GM23248 (cell line): ENCODE data around the gene EPN3. TPM values are rescaled to one million over a fixed set of nuclear protein-coding genes. Genes with fewer than 3 reads are reported as not detected.

Source experiments
- DNase-seq: peaks from one replicate; pipeline ENCODE4 v3.0.0-alpha.2; 2015
- H2AFZ ChIP-seq: fragments of 200-600 bp; sonication (generic); 2 replicates; pipeline ENCODE4 v1.6.1; 2016; ENCODE audit warnings: antibody characterized with exemption
- H3F3A ChIP-seq: fragments of 200-600 bp; sonication (generic); 2 replicates; pipeline ENCODE4 v1.6.1; 2016; ENCODE audit warnings: mild to moderate bottlenecking, antibody characterized with exemption, mixed run types; ENCODE audit not compliant: insufficient read depth
- H3K27ac ChIP-seq: fragments of 200-600 bp; sonication (generic); 2 replicates; pipeline ENCODE4 v1.5.1; 2016; ENCODE audit warnings: mild to moderate bottlenecking
- H3K27me3 ChIP-seq: fragments of 200-600 bp; sonication (generic); replicated peaks from 2 replicates; pipeline ENCODE4 v1.6.1; 2016; ENCODE audit warnings: mild to moderate bottlenecking; ENCODE audit not compliant: insufficient read depth
- H3K36me3 ChIP-seq: fragments of 200-600 bp; sonication (generic); 2 replicates; pipeline ENCODE4 v1.6.1; 2016; ENCODE audit warnings: low read depth, mild to moderate bottlenecking
- H3K4me1 ChIP-seq: fragments of 200-600 bp; sonication (generic); 2 replicates; pipeline ENCODE4 v1.6.1; 2016; ENCODE audit warnings: mild to moderate bottlenecking; ENCODE audit not compliant: insufficient read depth
- H3K4me2 ChIP-seq: fragments of 200-600 bp; sonication (generic); one replicate; pipeline ENCODE4 v1.6.1; 2016; ENCODE audit warnings: mild to moderate bottlenecking; ENCODE audit not compliant: unreplicated experiment
- H3K4me3 ChIP-seq: fragments of 200-600 bp; sonication (generic); 2 replicates; pipeline ENCODE4 v1.5.1; 2016; ENCODE audit warnings: mild to moderate bottlenecking
- H3K79me2 ChIP-seq: fragments of 200-600 bp; sonication (generic); 2 replicates; pipeline ENCODE4 v1.6.1; 2016; ENCODE audit warnings: mild to moderate bottlenecking; ENCODE audit not compliant: insufficient read depth
- H3K9ac ChIP-seq: fragments of 200-600 bp; sonication (generic); 2 replicates; pipeline ENCODE4 v1.6.1; 2016; ENCODE audit warnings: mild to moderate bottlenecking
- H3K9me2 ChIP-seq: fragments of 200-600 bp; sonication (generic); 2 replicates; pipeline ENCODE4 v1.6.1; 2016; ENCODE audit warnings: mixed run types, mild to moderate bottlenecking, moderate library complexity; ENCODE audit not compliant: insufficient read depth
- H3K9me3 ChIP-seq: fragments of 200-600 bp; sonication (generic); one replicate; pipeline ENCODE4 v1.6.1; 2017; ENCODE audit warnings: low read depth
- H4K20me1 ChIP-seq: fragments of 200-600 bp; sonication (generic); 2 replicates; pipeline ENCODE4 v1.6.0; 2016; ENCODE audit not compliant: insufficient read depth
- EZH2 ChIP-seq: fragments of 200-600 bp; sonication (generic); IDR thresholded peaks from 2 replicates; pipeline ENCODE4 v1.6.1; 2018; ENCODE audit warnings: antibody characterized with exemption, mild to moderate bottlenecking; ENCODE audit not compliant: insufficient read depth, poor library complexity, severe bottlenecking
- EZH2phosphoT487 ChIP-seq: fragments of 200-600 bp; sonication (generic); IDR thresholded peaks from 2 replicates; pipeline ENCODE4 v1.6.1; 2018; ENCODE audit warnings: antibody characterized with exemption, moderate library complexity, mild to moderate bottlenecking, low read depth; ENCODE audit not compliant: insufficient read depth
- WGBS, 2 experiments: methylation state at CpG; one replicate each; pipeline ENCODE4 v1.1.6; 2015 to 2017; ENCODE audit warnings: low lambda C conversion rate in 2 of 2, low coverage in 1 of 2; ENCODE audit errors: missing lambda C conversion rate in 2 of 2; 5-methylcytosine and 5-hydroxymethylcytosine counted together
- in situ Hi-C: fragments of 300-500 bp; cut with MboI; formaldehyde crosslinking; loops from 2 replicates; pipeline ENCODE4 v1.15.0; 2020
- polyA plus RNA-seq: library from polyadenylated mRNA; unstranded; fragments of >200 nt; fragmentation: Nextera tagmentation; extraction: Ambion mirVana; gene quantifications from 2 replicates; pipeline ENCODE4 v1.2.1, GENCODE V29; 2016
- total RNA-seq: library from RNA; depleted of rRNA; stranded (reverse); fragments of >200 nt; shearing (Covaris generic); gene quantifications from 2 replicates; pipeline ENCODE4 v1.2.3, GENCODE V29; 2014

EPN3 gene
- total and polyA plus RNA-seq, 2 experiments from 2014 or later: not detected

DNA sequence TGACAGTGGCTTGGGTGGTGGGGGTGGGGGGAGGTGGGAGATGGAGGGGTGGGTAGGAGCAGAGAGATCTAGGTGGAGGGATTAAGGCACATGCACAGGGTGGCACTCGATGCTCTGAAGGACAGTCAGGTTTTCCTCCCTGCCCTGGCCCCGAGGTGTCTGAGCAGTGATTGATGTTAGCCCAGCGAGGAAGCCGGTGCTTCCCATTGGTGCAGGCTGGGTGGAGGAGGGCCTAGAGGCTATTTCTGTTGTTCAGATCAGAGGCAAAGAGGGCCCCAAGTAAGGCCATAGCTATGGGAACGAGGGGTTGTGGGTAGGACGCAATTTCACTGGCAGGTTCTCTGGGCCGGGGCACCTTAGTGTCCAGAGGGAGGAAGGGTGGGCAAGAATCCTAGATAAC is 51.1 kb downstream of the EPN3 start:
- Histone ChIP-seq H3K9me3 (no peaks in the 10 kb centered on the region), H3K27me3 (no peaks in the 10 kb centered on the region), H3K4me2 (no peak overlapping the region), H3K4me1 (no peaks in the 10 kb centered on the region), H3K4me3 (no peak overlapping the region), H3K9me2 (no peaks in the 10 kb centered on the region), H3F3A (no peaks in the 10 kb centered on the region), H3K79me2 (no peaks in the 10 kb centered on the region), H3K36me3 (no peaks in the 10 kb centered on the region), H2AFZ (no peak overlapping the region), H4K20me1 (no peaks in the 10 kb centered on the region), H3K27ac (no peak overlapping the region), H3K9ac (no peak overlapping the region)
- in situ Hi-C loops: loop anchor here (25.0 kb wide), 1 partner anchor 96 kb away; the partner anchor contains the start of gene RSAD1
- no peak for DNase-seq
- TF ChIP-seq EZH2phosphoT487 (no peak), EZH2 (no peak)
- 86 to 91% methylated on average over 5 to 7 of the region's 7 CpGs for WGBS, 2 experiments

GRCh38 chr17:50584116-50584515 is 51.6 kb downstream of the EPN3 start:
- Histone ChIP-seq H3K9ac (no peak overlapping the region), H3K4me3 (no peak overlapping the region), H3K9me3 (no peaks in the 10 kb centered on the region), H3K4me1 (no peaks in the 10 kb centered on the region), H3K9me2 (no peaks in the 10 kb centered on the region), H3K27ac (no peak overlapping the region), H3K4me2 (no peak overlapping the region), H4K20me1 (no peaks in the 10 kb centered on the region), H2AFZ (no peak overlapping the region), H3K36me3 (no peaks in the 10 kb centered on the region), H3K79me2 (no peaks in the 10 kb centered on the region), H3K27me3 (no peaks in the 10 kb centered on the region), H3F3A (no peaks in the 10 kb centered on the region)
- in situ Hi-C loops: loop anchor here (25.0 kb wide), 1 partner anchor 97 kb away; the partner anchor contains the start of gene RSAD1
- TF ChIP-seq EZH2: no peak
- TF ChIP-seq EZH2phosphoT487: no peak
- WGBS, 2 experiments: 69 to 74% methylated on average over 4 of the region's 4 CpGs
- DNase-seq: no peak

- DNase-seq: no peak
- no peak overlapping the region for H3K4me2 ChIP-seq
- H3K36me3 ChIP-seq: no peaks in the 10 kb centered on the region
- no peaks in the 10 kb centered on the region for H3K9me3 ChIP-seq
- no peak overlapping the region for H3K4me3 ChIP-seq
- TF ChIP-seq EZH2: no peak
- TF ChIP-seq EZH2phosphoT487: no peak
- H3K27me3 ChIP-seq: no peaks in the 10 kb centered on the region
- WGBS, 2 experiments: 85 to 86% methylated on average over 5 to 6 of the region's 6 CpGs
- no peaks in the 10 kb centered on the region for H3K9me2 ChIP-seq
- H4K20me1 ChIP-seq: no peaks in the 10 kb centered on the region
- H3K9ac ChIP-seq: no peak overlapping the region
- H3K4me1 ChIP-seq: no peaks in the 10 kb centered on the region
- no peaks in the 10 kb centered on the region for H3K79me2 ChIP-seq
- H3K27ac ChIP-seq: no peak overlapping the region
- no peak overlapping the region for H2AFZ ChIP-seq
- no peaks in the 10 kb centered on the region for H3F3A ChIP-seq
- in situ Hi-C loops: loop anchor here (25.0 kb wide), 1 partner anchor 97 kb away; the partner anchor contains the start of gene RSAD1
Observed at GRCh38 chr17:50584749-50585148, 52.2 kb downstream of the EPN3 start.

DNA sequence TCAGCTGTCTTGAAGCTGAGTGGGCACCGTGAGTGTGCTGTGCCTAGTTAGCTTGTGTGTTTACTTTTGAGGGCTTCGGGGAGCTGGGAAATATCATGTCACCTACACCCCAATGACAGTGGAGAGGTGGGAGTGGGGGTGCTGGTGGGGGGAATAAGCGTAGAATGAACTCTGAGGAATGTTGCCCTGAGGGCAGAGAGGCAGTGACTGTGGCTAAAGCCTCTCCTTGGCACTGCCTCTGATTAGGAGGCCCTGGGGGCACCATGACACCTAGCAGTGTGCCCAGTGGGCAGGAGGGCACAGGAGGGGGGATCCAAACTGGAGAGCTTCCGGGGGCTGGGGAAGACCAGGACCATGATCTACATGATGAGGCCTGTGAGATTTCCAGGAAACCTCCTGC is 52.8 kb downstream of the EPN3 start:
- no peak overlapping the region for H2AFZ ChIP-seq
- no peak overlapping the region for H3K4me3 ChIP-seq
- no peak overlapping the region for H3K4me2 ChIP-seq
- no peaks in the 10 kb centered on the region for H3K79me2 ChIP-seq
- H3K27ac ChIP-seq: no peak overlapping the region
- no peaks in the 10 kb centered on the region for H3K4me1 ChIP-seq
- no peaks in the 10 kb centered on the region for H3K9me3 ChIP-seq
- no peaks in the 10 kb centered on the region for H3K9me2 ChIP-seq
- TF ChIP-seq EZH2phosphoT487 (no peak), EZH2 (no peak)
- no peaks in the 10 kb centered on the region for H3K27me3 ChIP-seq
- WGBS, 2 experiments: 75 to 90% methylated on average over 3 to 4 of the region's 4 CpGs
- in situ Hi-C loops: loop anchor here (25.0 kb wide), 1 partner anchor 98 kb away; the partner anchor contains the start of gene RSAD1
- H3F3A ChIP-seq: no peaks in the 10 kb centered on the region
- no peak overlapping the region for H3K9ac ChIP-seq
- no peaks in the 10 kb centered on the region for H4K20me1 ChIP-seq
- no peak for DNase-seq
- no peaks in the 10 kb centered on the region for H3K36me3 ChIP-seq

GRCh38 chr17:50585891-50586290 is 53.4 kb downstream of the EPN3 start:
- in situ Hi-C loops: loop anchor here (25.0 kb wide), 1 partner anchor 99 kb away; the partner anchor contains the start of gene RSAD1
- no peak overlapping the region for H3K4me3 ChIP-seq
- no peaks in the 10 kb centered on the region for H3K79me2 ChIP-seq
- no peaks in the 10 kb centered on the region for H3K4me1 ChIP-seq
- no peak for TF ChIP-seq EZH2
- TF ChIP-seq EZH2phosphoT487: no peak
- no peaks in the 10 kb centered on the region for H3K36me3 ChIP-seq
- H3K4me2 ChIP-seq: no peak overlapping the region
- 31 to 39% methylated on average over 8 of the region's 8 CpGs for WGBS, 2 experiments
- H3K27me3 ChIP-seq: no peaks in the 10 kb centered on the region
- DNase-seq: no peak
- no peaks in the 10 kb centered on the region for H3K9me2 ChIP-seq
- no peak overlapping the region for H3K9ac ChIP-seq
- no peak overlapping the region for H2AFZ ChIP-seq
- H3K27ac ChIP-seq: no peak overlapping the region
- H4K20me1 ChIP-seq: no peaks in the 10 kb centered on the region
- H3F3A ChIP-seq: no peaks in the 10 kb centered on the region
- no peaks in the 10 kb centered on the region for H3K9me3 ChIP-seq
